Right renal cortex interstitium (tissue), 3 donors: ENCODE measurements around the gene PPIP5K2. TPM values are rescaled to one million over a fixed set of nuclear protein-coding genes. Genes with fewer than 3 reads are reported as not detected.
"Not testable (repeated sequence)": the region's sequence is repeated elsewhere in the genome, so short reads cannot be mapped to it uniquely, and the experiment has no call there.

Experiments used
- DNase-seq, 3 donors: peaks; one replicate each; pipeline ENCODE4 v3.0.0-alpha.2; 2013; ENCODE audit warnings: low read depth in 3 of 3, low spot score in 2 of 3
- polyA plus RNA-seq, 3 donors: library from polyadenylated mRNA; unstranded; fragments of 120-200 nt; gene quantifications; one replicate each; pipeline ENCODE4 v1.2.1, GENCODE V29; 2013; ENCODE audit not compliant: insufficient read length in 3 of 3

Gene PPIP5K2
- 10 to 100 TPM; 77.3 to 92.2 (median 91.6) TPM for polyA plus RNA-seq

- peak; percentile 97 to 98 (median 98) for DNase-seq
These were observed at the start of gene PPIP5K2, which contains the start of gene GIN1 for GRCh38 chr5:103119765-103120606. Gene PPIP5K2, plus strand, starts transcription at chr5:103120301. Its CDS starts 9,289 bp downstream, at chr5:103129590. Gene GIN1, minus strand, starts transcription at chr5:103120138. Its CDS starts 11,431 bp downstream, at chr5:103108707.

- DNase-seq, result not testable (repeated sequence)
These were observed 46.6 kb upstream of the PPIP5K2 start for GRCh38 chr5:103073500-103073899.

DNA sequence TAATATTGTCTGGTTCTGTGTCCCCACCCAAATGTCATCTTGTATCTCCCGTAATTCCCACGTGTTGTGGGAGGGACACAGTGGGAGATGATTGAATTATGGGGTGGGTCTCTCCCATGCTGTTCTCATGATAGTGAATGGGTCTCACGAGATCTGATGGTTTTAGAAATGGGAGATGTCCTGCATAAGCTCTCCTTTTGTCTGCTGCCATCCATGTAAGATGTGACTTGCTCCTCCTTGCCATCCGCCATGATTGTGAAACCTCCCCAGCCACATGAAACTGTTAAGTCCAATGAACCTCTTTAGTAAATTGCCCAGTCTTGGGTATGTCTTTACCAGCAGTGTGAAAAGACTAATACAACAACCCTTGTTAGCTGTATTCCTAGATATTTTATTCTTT is 44.7 kb upstream of the PPIP5K2 start:
- DNase-seq, result no peak

- no peak for DNase-seq
These were observed 40.3 kb upstream of the PPIP5K2 start for GRCh38 chr5:103079796-103080195.

GRCh38 chr5:103086547-103086946 is 33.6 kb upstream of the PPIP5K2 start:
- no peak for DNase-seq

- no peak for DNase-seq
These were observed 30.8 kb upstream of the PPIP5K2 start for GRCh38 chr5:103089272-103089671.

DNA sequence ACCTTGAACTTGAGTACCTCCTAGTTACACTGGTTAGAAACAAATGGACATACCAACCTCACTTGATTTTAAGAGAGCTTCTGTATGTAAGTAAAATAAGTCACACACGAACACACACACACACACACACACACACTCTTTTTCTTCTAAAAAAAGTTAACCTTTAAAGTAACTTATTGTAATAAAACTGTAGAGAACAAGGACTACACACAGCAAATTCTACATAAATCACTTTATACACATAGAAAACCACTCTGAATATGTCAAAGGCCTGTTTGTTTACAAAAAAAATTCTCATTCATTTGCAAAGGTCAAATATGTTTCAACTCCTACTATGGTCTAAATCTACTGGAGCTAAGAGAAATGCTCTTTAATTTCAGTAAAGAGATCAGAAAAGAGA is 29.3 kb upstream of the PPIP5K2 start:
- no peak for DNase-seq

- no peak for DNase-seq
These were observed 27.4 kb upstream of the PPIP5K2 start for GRCh38 chr5:103092676-103093075.

GRCh38 chr5:103093727-103094126 is 26.4 kb upstream of the PPIP5K2 start:
- DNase-seq, result no peak

GRCh38 chr5:103094737-103095136 is 25.4 kb upstream of the PPIP5K2 start:
- DNase-seq, result no peak

GRCh38 chr5:103098993-103099392 is 21.1 kb upstream of the PPIP5K2 start:
- DNase-seq, result no peak

GRCh38 chr5:103101079-103101750 is 18.9 kb upstream of the PPIP5K2 start:
- no peak for DNase-seq

DNA sequence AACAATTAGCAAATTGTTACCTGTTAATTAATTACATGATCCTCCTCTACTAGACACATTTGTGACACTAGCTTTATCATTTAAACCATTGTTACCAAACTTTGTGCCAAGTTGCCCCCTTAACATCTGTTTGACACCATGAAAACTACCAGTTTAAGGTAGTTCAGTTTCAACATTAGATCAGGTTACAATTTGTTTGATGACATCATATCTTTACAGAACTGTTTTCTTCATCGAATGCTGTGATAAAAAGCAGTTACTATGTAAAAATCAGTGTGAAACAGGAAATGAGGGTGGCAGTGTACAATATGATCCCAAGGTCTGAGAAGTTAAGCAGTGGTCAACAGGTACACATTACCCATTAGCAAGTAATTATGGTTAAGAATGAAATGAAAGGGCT is 17.9 kb upstream of the PPIP5K2 start:
- DNase-seq, result no peak

- no peak for DNase-seq
These were observed 12.0 kb upstream of the PPIP5K2 start for GRCh38 chr5:103108086-103108485.

DNA sequence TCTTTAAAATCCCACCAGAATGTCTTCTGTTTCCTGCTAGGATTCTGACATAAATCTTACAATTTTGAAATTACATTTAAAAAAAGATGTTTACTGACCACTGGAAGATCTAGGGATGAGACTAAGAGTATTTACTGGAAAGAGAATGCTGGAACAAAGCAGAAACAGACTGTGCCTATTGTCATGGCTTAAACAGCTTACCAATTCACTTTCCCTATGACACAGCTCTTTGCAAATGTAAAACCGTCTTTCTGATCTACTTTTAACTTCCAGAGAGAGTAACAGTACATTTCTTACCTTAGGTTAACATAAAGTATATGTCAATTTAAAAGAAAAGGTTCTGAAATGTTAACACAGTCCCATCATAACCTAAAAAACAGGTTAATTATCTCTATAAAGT is 10.8 kb upstream of the PPIP5K2 start:
- no peak for DNase-seq

GRCh38 chr5:103110403-103110802 is 9.7 kb upstream of the PPIP5K2 start:
- DNase-seq, result no peak

DNA sequence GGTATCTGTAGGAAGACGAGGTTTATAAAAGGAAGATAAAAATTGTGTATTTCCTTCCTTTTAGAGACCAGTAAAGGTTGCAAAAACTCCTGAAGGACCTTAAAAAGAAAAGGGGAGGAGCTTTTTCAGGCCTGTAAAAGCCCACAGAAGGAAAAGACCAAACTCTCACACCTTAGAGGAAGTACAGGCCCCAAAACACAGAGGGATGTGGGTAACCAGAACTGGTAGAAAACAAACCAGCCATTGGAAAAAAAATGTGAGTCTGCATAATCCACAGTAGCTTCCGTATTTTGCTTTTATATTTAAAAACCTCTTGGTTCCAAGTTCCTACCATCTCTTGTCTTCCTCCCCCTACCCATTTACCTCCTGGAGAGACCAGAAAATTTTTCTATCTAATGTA is 8.6 kb upstream of the PPIP5K2 start:
- DNase-seq, result no peak

DNA sequence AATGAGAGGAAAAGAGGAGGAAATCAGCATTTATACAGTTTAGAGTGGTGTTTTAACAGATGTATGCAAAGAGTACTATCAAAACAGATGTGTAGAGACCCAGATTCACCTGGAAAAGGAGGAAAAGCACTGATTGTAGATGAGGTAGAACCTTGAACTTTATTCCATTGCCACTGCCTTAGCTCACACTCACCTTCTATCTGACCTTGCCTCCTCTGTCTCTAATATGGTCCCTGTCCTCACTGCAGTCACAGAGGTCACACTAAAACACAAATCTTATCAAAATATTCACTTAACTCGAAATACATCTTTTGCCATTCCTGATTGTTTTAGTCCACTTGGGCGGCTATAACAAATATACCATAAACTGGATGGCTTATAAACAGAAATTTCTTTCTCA is 7.2 kb upstream of the PPIP5K2 start:
- no peak for DNase-seq

- DNase-seq, result no peak
These were observed 5.7 kb upstream of the PPIP5K2 start for GRCh38 chr5:103114440-103114839.

GRCh38 chr5:103117471-103117991 is 2.6 kb upstream of the PPIP5K2 start:
- DNase-seq, result no peak

GRCh38 chr5:103119070-103119764 is 884 bp upstream of the PPIP5K2 start:
- DNase-seq, result peak; percentile 17 to 43 (median 18)
